Gastrocnemius medialis (tissue), 4 donors: ENCODE results near the gene GFOD1. TPM values are rescaled to one million over a fixed set of nuclear protein-coding genes. Genes with fewer than 3 reads are reported as not detected.

Experiments used
- ATAC-seq, 2 donors: fragments of 150-250 bp; one replicate each; pipeline ENCODE4 v1.9.1; 2016
- DNase-seq, 2 donors: peaks; one replicate each; pipeline ENCODE4 v3.0.0-alpha.2; 2019
- H3K27ac ChIP-seq, 4 donors: fragments of 200-600 bp; sonication (generic); 1 replicate in 1 of 4; 2 replicates in 3 of 4; pipeline ENCODE4 v1.5.1; 2016 to 2018; ENCODE audit warnings: mild to moderate bottlenecking in 2 of 4, moderate library complexity in 1 of 4
- H3K27me3 ChIP-seq, 3 donors: fragments of 200-600 bp; sonication (generic) in 2 of 3; 1 replicate in 1 of 3; 2 replicates in 2 of 3; pipeline versions ENCODE4 v1.5.1 to v1.6.0; 2016 to 2019; ENCODE audit warnings: mild to moderate bottlenecking in 1 of 3, moderate library complexity in 1 of 3
- H3K36me3 ChIP-seq, 2 donors: fragments of 200-600 bp; sonication (generic) in 1 of 2; one replicate each; pipeline ENCODE4 v1.5.1; 2017 to 2018
- H3K4me1 ChIP-seq, 2 donors: fragments of 200-600 bp; sonication (generic) in 1 of 2; one replicate each; pipeline ENCODE4 v1.5.1; 2016 to 2017; ENCODE audit warnings: mild to moderate bottlenecking in 2 of 2
- H3K4me3 ChIP-seq, 4 donors: fragments of 200-600 bp; sonication (generic) in 3 of 4; 1 replicate in 1 of 4; 2 replicates in 3 of 4; pipeline ENCODE4 v1.5.1; 2016 to 2019; ENCODE audit warnings: mild to moderate bottlenecking in 2 of 4
- H3K9me3 ChIP-seq, 3 donors: fragments of 200-600 bp; sonication (generic) in 2 of 3; 1 replicate in 1 of 3; 2 replicates in 2 of 3; pipeline ENCODE4 v1.5.1; 2016 to 2019
- CTCF ChIP-seq, 5 experiments: fragments of 450-650 bp in 3 of 5; fragments of 200-600 bp in 2 of 5; sonication (generic) in 2 of 5; IDR thresholded peaks in 4 of 5; conservative IDR thresholded peaks in 1 of 5; 1 replicate in 4 of 5; 2 replicates in 1 of 5; pipeline ENCODE4 v1.5.1; 2016 to 2019; ENCODE audit warnings: antibody characterized with exemption in 5 of 5, mild to moderate bottlenecking in 3 of 5, moderate library complexity in 3 of 5
- POLR2A ChIP-seq, 2 donors: fragments of 450-650 bp; IDR thresholded peaks; one replicate each; pipeline ENCODE4 v1.6.1; 2017; ENCODE audit warnings: antibody characterized with exemption in 2 of 2, mild to moderate bottlenecking in 2 of 2, moderate library complexity in 2 of 2
- in situ Hi-C, 4 donors: fragments of 200-750 bp; cut with MboI; loops; one replicate each; pipeline versions ENCODE4 v1.15.0 to v1.8.0; 2017; ENCODE audit warnings: low sequenced_read_pairs in 4 of 4
- intact Hi-C: fragments of 100-400 bp; cut with DNase I; formaldehyde crosslinking; loops from one replicate; pipeline ENCODE4 v1.15.1; 2023; ENCODE audit warnings: low total_unique reads
- total RNA-seq, 4 donors: library from RNA; depleted of rRNA; stranded (reverse); fragments of >200 nt; gene quantifications; one replicate each; pipeline versions ENCODE4 v1.1.0 to v1.2.3, GENCODE V29; 2016

Gene GFOD1
- total RNA-seq, 4 donors from 2014 or later: 9.0 to 31.8 (median 16.9) TPM

GRCh38 chr6:13438126-13438525, 49.3 kb downstream of the GFOD1 start:
- H3K27me3 ChIP-seq: no peaks in the 10 kb centered on the region
- intact Hi-C loops (no loop called here), in situ Hi-C loops (no loop called here)
- DNase-seq (no peak), ATAC-seq (no peak)
- no peaks in the 10 kb centered on the region for H3K9me3 ChIP-seq
- no peaks in the 10 kb centered on the region for H3K36me3 ChIP-seq
- peaks cover 30 to 44% of the 10 kb centered on the region in 2 donors for H3K4me1 ChIP-seq
- TF ChIP-seq CTCF (IDR thresholded peaks at IDR 0.05 in 4 of 5, conservative IDR thresholded peaks at IDR 0.05 in 1 of 5) (no peak), POLR2A (IDR thresholded peaks at IDR 0.05) (no peak)
- H3K4me3 ChIP-seq: no peak overlapping the region
- H3K27ac ChIP-seq: no peak overlapping the region

- H3K4me3 ChIP-seq: no peak overlapping the region
- no peak for TF ChIP-seq CTCF (IDR thresholded peaks at IDR 0.05 in 4 of 5, conservative IDR thresholded peaks at IDR 0.05 in 1 of 5)
- TF ChIP-seq POLR2A (IDR thresholded peaks at IDR 0.05): no peak
- no peak overlapping the region for H3K27ac ChIP-seq
- ATAC-seq: no peak
- in situ Hi-C loops (no loop called here), intact Hi-C loops (no loop called here)
- H3K27me3 ChIP-seq: no peaks in the 10 kb centered on the region
- no peaks in the 10 kb centered on the region for H3K9me3 ChIP-seq
- peaks cover 32 to 47% of the 10 kb centered on the region in 2 donors for H3K4me1 ChIP-seq
- no peak for DNase-seq
- H3K36me3 ChIP-seq: no peaks in the 10 kb centered on the region
Observed at GRCh38 chr6:13437218-13437996, 50.0 kb downstream of the GFOD1 start.

DNA sequence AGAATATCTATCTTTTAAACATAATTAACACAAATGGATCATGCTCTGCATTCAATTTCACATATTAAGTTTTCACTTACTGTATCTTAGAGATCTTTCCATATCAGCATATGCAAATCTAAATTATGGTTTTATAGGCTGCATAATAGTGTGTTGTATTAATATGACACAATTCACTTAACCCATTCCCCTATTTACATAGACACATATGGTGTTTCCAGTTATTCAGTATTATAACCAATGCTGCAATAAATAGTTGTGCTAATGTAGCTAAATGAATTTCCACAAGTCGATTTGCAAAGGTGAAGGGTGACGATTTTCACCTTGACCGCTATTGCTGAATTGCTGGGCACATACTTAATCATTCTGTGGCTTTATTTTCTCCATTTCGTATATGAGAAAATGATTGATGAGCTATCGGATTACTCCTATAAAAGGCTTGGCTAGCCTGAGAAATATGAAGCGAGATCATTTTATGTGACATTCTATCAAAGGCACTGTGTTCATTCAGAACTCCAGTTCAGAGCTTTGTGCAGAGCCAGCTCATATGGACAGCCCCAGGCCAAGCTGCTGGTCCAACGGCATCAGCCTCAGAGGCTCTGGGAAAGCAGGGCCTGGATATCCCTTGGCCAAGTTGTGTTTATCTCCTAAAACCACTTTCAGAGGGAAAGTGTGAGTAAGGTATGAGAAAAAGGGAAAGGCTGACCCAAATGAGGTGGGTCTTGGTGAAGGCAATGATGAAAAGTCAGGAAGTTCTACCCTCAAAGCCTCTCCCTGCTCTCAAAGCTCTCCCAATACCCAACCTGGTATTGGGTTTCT, 50.8 kb downstream of the GFOD1 start:
- H3K9me3 ChIP-seq: no peaks in the 10 kb centered on the region
- in situ Hi-C loops (no loop called here), intact Hi-C loops (no loop called here)
- TF ChIP-seq CTCF (IDR thresholded peaks at IDR 0.05 in 4 of 5, conservative IDR thresholded peaks at IDR 0.05 in 1 of 5): no peak
- TF ChIP-seq POLR2A (IDR thresholded peaks at IDR 0.05): no peak
- H3K36me3 ChIP-seq: no peaks in the 10 kb centered on the region
- H3K4me1 ChIP-seq: peaks cover 40 to 55% of the 10 kb centered on the region in 2 donors
- no peaks in the 10 kb centered on the region for H3K27me3 ChIP-seq
- no peak overlapping the region for H3K4me3 ChIP-seq
- no peak for DNase-seq
- no peak overlapping the region for H3K27ac ChIP-seq
- no peak for ATAC-seq

DNA sequence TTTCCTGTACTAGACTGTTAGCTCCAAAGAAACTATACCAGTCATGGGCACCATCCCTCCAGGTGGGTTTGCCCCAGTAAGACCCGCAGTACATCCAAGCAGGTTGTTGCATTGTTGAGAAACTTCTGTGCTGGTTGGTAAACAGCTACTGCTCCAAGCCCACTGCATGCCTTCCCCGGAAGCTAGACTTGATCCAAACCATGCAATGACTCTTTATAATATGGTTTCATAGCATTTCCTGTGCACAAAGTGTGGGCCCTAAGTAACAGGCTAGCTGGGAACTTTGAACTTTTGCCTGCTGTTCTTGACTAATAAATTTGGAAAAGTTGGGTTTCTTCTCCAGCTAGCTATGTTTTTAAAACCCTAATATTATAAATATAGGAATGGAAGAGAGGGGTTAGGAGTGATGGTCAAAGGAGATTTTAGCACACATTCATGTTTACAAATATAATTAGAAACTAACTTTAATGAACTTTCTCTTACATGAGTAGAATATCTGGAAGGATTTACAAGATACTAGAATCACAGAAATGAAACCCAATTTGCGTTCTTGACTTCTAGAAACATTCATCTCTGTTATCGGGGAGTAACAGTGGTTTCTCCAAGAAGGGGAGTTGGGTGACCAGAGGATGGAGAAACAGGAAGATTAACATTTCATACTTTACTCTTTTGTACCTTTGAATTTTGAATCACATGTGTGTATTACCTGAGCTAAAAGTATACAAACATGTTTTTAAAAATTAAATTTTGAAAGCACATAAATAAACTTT, 51.7 kb downstream of the GFOD1 start:
- ATAC-seq: no peak
- in situ Hi-C loops: no loop called here
- peaks cover 40 to 52% of the 10 kb centered on the region in 2 donors for H3K4me1 ChIP-seq
- H3K36me3 ChIP-seq: no peaks in the 10 kb centered on the region
- TF ChIP-seq CTCF (IDR thresholded peaks at IDR 0.05 in 4 of 5, conservative IDR thresholded peaks at IDR 0.05 in 1 of 5): no peak
- TF ChIP-seq POLR2A (IDR thresholded peaks at IDR 0.05): no peak
- no peaks in the 10 kb centered on the region for H3K9me3 ChIP-seq
- DNase-seq: no peak
- intact Hi-C loops: no loop called here
- H3K27me3 ChIP-seq: no peaks in the 10 kb centered on the region
- no peak overlapping the region for H3K27ac ChIP-seq
- H3K4me3 ChIP-seq: no peak overlapping the region
